ENCODE results near the gene PRRG3. TPM values are rescaled to one million over a fixed set of nuclear protein-coding genes. Genes with fewer than 3 reads are reported as not detected.

The PRRG3 gene
- total and polyA plus RNA-seq, 2 of the 4 experiments (the other 2 are of a cell fraction): not detected

DNA sequence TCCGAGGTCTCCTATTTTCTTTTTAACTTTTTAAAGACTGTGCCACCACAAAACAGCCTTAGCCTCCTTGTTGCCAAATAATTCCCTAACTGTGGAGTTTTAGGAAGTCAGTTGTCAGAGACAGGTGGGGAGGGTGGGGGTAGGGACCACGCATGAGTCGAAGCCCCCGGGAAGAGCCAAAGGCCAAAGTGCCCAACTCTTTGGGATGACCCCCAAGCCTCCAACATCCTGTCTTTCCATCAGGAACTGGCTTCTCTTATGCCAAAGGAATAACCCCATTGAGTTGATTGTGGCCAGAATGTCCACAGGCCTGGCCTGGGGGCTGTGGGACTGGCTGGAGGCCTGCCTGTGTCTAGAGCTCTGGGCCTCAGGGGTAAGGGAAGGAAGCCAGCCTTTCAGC is 5.8 kb downstream of the PRRG3 start:
- in situ Hi-C loops (cut with MboI; ENCODE audit: low sequenced_read_pairs): no loop called here
- Histone ChIP-seq H3K18ac (ENCODE audit: low read depth, low read length) (no peak overlapping the region), H2BK15ac (ENCODE audit: low read depth, low read length) (no peak overlapping the region), H3K9ac (ENCODE audit: low read depth, low read length) (no peak overlapping the region), H2BK5ac (ENCODE audit: low read depth, low read length, poor library complexity, severe bottlenecking) (no peak overlapping the region), H3K9me3 (ENCODE audit: control insufficient read depth, insufficient read depth, low read length) (peaks cover 5% of the 10 kb centered on the region; the same call in 1 of the 2 replicates), H2AK5ac (ENCODE audit: low read depth, low read length) (no peak overlapping the region), H3K9me1 (ENCODE audit: insufficient read depth, low read length) (no peaks in the 10 kb centered on the region), H3K79me1 (ENCODE audit: low read depth in 1 of 2, low read length in 2 of 2) (no peaks in the 10 kb centered on the region), H4K91ac (ENCODE audit: insufficient read depth, low read depth, low read length) (no peak overlapping the region), H2AFZ (replicated peaks; ENCODE audit: low read length, poor library complexity) (no peak overlapping the region), H3K27ac (ENCODE audit: insufficient read depth, low read length) (no peak overlapping the region), H2BK20ac (ENCODE audit: low read depth, low read length) (no peak overlapping the region), H4K5ac (ENCODE audit: low read depth, low read length) (no peak overlapping the region), H2AK9ac (replicated peaks; ENCODE audit: low read depth, low read length, poor library complexity) (no peak overlapping the region), H3K36me3 (ENCODE audit: control insufficient read depth, insufficient read depth, low read length) (no peaks in the 10 kb centered on the region), H3K14ac (replicated peaks; ENCODE audit: low read depth, low read length) (no peak overlapping the region), H4K20me1 (ENCODE audit: insufficient read depth, low read length) (no peaks in the 10 kb centered on the region), H3K4ac (ENCODE audit: low read depth, low read length) (no peak overlapping the region), H3K4me2 (ENCODE audit: low read depth, low read length) (no peak overlapping the region), H3K23ac (ENCODE audit: low read depth, low read length) (no peak overlapping the region), H4K8ac (ENCODE audit: low read depth in 2 of 2, low read length in 2 of 2) (no peak overlapping the region), H3K56ac (ENCODE audit: extremely low read depth, insufficient read depth, low read length) (no peak overlapping the region), H3K4me1 (ENCODE audit: control insufficient read depth, insufficient read depth, low read length) (no peaks in the 10 kb centered on the region), H3K4me3 (ENCODE audit: insufficient read depth, low read depth, low read length) (no peak overlapping the region), H2BK120ac (ENCODE audit: low read depth, low read length) (no peak overlapping the region), H3K27me3 (ENCODE audit: control insufficient read depth, insufficient read depth, low read length) (no peaks in the 10 kb centered on the region)
- ChIA-PET POLR2A (ENCODE audit: unreplicated experiment) (no interaction called here), CTCF (no interaction called here)
- DNase-seq (no peak), ATAC-seq (ENCODE audit: low read depth) (no peak)
- dilution Hi-C loops (cut with HindIII; ENCODE audit: low sequenced_read_pairs, unreplicated experiment): no loop called here
- BruUV-seq (replicated peaks): no TSS peak
- no CpG with 5 or more reads among the region's 4 CpGs for WGBS, 2 experiments (ENCODE audit: extremely low coverage in 2 of 2, insufficient read length in 1 of 2)
- TF ChIP-seq RFX5 (IDR thresholded peaks at IDR 0.05; ENCODE audit: low read depth, low read length) (no peak), POLR2A (IDR thresholded peaks at IDR 0.05; ENCODE audit: low read depth, low read length) (no peak), CHD1 (IDR thresholded peaks at IDR 0.05; ENCODE audit: low read depth, low read length) (no peak), RAD21 (IDR thresholded peaks at IDR 0.05; ENCODE audit: low read length) (no peak), BHLHE40 (IDR thresholded peaks at IDR 0.05; ENCODE audit: low read depth, low read length) (no peak), SMC3 (IDR thresholded peaks at IDR 0.05; ENCODE audit: low read depth, low read length) (no peak), FOS (IDR thresholded peaks at IDR 0.05; ENCODE audit: low read depth, low read length) (no peak), RCOR1 (IDR thresholded peaks at IDR 0.05; ENCODE audit: insufficient replicate concordance, low read length) (no peak), MXI1 (IDR thresholded peaks at IDR 0.05; ENCODE audit: borderline replicate concordance, low read depth, low read length) (no peak), MAZ (IDR thresholded peaks at IDR 0.05; ENCODE audit: borderline replicate concordance, low read depth, low read length) (no peak), MAFK (IDR thresholded peaks at IDR 0.05; ENCODE audit: low read depth, low read length) (no peak), CEBPB (IDR thresholded peaks at IDR 0.05; ENCODE audit: low read depth, low read length) (no peak), NFE2L2 (IDR thresholded peaks at IDR 0.05; ENCODE audit: low read depth, low read length) (no peak)
- TF ChIP-seq, protein P1, sequence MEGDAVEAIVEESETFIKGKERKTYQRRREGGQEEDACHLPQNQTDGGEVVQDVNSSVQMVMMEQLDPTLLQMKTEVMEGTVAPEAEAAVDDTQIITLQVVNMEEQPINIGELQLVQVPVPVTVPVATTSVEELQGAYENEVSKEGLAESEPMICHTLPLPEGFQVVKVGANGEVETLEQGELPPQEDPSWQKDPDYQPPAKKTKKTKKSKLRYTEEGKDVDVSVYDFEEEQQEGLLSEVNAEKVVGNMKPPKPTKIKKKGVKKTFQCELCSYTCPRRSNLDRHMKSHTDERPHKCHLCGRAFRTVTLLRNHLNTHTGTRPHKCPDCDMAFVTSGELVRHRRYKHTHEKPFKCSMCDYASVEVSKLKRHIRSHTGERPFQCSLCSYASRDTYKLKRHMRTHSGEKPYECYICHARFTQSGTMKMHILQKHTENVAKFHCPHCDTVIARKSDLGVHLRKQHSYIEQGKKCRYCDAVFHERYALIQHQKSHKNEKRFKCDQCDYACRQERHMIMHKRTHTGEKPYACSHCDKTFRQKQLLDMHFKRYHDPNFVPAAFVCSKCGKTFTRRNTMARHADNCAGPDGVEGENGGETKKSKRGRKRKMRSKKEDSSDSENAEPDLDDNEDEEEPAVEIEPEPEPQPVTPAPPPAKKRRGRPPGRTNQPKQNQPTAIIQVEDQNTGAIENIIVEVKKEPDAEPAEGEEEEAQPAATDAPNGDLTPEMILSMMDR (conservative IDR thresholded peaks at IDR 0.05; ENCODE audit: low read depth, low read length): no peak
- TF ChIP-seq, protein P2, sequence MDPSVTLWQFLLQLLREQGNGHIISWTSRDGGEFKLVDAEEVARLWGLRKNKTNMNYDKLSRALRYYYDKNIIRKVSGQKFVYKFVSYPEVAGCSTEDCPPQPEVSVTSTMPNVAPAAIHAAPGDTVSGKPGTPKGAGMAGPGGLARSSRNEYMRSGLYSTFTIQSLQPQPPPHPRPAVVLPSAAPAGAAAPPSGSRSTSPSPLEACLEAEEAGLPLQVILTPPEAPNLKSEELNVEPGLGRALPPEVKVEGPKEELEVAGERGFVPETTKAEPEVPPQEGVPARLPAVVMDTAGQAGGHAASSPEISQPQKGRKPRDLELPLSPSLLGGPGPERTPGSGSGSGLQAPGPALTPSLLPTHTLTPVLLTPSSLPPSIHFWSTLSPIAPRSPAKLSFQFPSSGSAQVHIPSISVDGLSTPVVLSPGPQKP (IDR thresholded peaks at IDR 0.05; ENCODE audit: borderline replicate concordance, low read depth, low read length): no peak
- TF ChIP-seq, protein P3, sequence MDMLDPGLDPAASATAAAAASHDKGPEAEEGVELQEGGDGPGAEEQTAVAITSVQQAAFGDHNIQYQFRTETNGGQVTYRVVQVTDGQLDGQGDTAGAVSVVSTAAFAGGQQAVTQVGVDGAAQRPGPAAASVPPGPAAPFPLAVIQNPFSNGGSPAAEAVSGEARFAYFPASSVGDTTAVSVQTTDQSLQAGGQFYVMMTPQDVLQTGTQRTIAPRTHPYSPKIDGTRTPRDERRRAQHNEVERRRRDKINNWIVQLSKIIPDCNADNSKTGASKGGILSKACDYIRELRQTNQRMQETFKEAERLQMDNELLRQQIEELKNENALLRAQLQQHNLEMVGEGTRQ (IDR thresholded peaks at IDR 0.05; ENCODE audit: low read depth, low read length): no peak
- intact Hi-C loops (cut with micrococcal nuclease): no loop called here
